CD4-positive, alpha-beta T cell treated with Interleukin-10 for 1 hour (primary cell): ENCODE measurements around the gene MAN2A2.

Experiments used
- DNase-seq: peaks from one replicate; pipeline ENCODE4 v3.0.0-alpha.2; 2020

Gene MAN2A2

GRCh38 chr15:90970274-90970673 is 67.2 kb downstream of the MAN2A2 start:
- no peak for DNase-seq

GRCh38 chr15:90972133-90972532 is 69.0 kb downstream of the MAN2A2 start:
- no peak for DNase-seq
